AG09309 (cell line): ENCODE results near the gene MEGF6.

Experiments
- DNase-seq: peaks from one replicate; pipeline ENCODE4 v3.0.0-alpha.2; 2010; ENCODE audit warnings: low read depth
- H3K4me3 ChIP-seq: 2 replicates; pipeline ENCODE4 v1.5.1; 2011; ENCODE audit warnings: mild to moderate bottlenecking, low read depth, low read length, moderate library complexity; ENCODE audit not compliant: control insufficient read depth
- CTCF ChIP-seq: IDR thresholded peaks from 2 replicates; pipeline ENCODE4 v1.5.1; 2011; ENCODE audit warnings: mild to moderate bottlenecking, low read depth, low read length, inconsistent platforms; ENCODE audit not compliant: insufficient read depth, control insufficient read depth; ENCODE audit errors: missing control alignments

MEGF6 gene

GRCh38 chr1:3560251-3560871 is 50.9 kb downstream of the MEGF6 start:
- no peak overlapping the region for H3K4me3 ChIP-seq
- no peak for DNase-seq
- TF ChIP-seq CTCF, result no peak

DNA sequence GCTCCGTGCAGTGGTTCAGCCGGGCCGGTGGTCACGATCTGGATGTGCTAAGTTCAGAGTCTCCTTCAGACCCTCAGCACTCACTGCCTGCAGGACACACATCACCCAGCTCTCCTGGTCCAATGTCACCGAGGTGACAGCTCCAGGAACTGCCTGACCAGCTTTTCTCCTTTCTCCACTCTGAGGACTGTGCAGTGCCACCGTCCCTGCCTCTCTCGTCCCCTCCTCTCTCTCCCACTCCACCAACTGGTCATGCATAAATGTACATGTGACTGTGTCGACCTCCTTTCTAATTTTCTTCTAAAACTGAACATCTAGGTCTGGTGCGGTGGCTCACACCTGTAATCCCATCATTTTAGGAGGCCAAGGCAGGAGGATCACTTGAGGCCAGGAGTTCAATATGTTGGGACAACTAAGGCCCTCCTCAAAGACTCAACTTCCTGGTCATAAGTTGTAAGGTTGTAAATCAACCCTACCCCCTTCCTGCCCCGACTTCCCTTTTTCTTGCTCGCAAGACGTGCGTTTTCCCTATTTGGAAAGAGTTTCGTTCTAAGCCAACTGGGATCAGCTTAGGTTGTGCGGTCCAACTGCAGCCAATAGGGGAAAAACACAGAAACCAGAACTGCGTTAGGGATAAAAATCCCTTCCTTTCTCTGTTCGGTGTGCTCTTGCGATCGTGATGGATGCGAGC is 53.1 kb downstream of the MEGF6 start:
- no peak for DNase-seq
- TF ChIP-seq CTCF, result no peak
- no peak overlapping the region for H3K4me3 ChIP-seq

GRCh38 chr1:3557366-3557765 is 53.9 kb downstream of the MEGF6 start:
- DNase-seq, result no peak
- H3K4me3 ChIP-seq, result no peak overlapping the region
- no peak for TF ChIP-seq CTCF

- H3K4me3 ChIP-seq, result no peak overlapping the region
- DNase-seq, result no peak
- TF ChIP-seq CTCF, result no peak
Observed at GRCh38 chr1:3556336-3556735, 55.0 kb downstream of the MEGF6 start.

DNA sequence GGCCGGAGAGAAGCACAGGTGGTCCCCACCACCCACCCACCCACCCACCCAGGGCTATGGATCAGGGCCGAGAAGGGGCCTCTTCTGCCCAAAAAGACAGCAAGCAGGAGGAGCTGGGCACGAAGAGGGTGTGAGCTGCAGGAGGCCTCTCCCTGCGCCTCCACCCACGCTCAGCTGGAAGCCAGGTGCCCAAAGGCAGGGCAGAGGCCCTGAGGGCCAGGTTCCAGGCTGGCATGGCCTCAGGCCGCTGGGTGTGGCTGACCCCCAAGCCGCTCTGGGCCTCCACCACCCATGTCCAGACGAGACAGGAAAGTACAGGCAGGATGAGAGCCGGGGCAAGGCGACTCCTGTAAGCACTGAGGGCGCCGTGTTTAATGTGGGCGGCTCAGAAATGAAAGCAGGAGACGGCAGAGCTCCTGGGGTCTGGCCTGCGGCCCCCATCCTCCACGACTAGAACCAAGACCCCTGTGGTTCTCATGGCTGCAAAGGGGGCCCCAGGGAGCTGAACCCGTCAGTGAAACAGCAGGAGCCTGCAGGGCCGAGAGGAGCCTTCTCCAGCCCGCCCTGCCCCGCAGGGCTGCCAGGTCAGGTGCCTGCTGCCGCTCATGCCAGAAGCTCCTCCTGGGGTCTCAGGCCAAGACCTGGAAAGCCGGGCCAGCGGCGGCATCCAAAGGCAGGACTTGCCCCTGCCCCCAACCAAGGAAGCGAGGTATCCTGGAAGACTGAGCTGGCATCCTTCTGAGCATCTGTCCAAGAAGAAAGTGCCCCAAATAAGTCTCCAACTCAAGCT is 56.0 kb downstream of the MEGF6 start:
- no peak for DNase-seq
- TF ChIP-seq CTCF, result no peak
- H3K4me3 ChIP-seq, result no peak overlapping the region

DNA sequence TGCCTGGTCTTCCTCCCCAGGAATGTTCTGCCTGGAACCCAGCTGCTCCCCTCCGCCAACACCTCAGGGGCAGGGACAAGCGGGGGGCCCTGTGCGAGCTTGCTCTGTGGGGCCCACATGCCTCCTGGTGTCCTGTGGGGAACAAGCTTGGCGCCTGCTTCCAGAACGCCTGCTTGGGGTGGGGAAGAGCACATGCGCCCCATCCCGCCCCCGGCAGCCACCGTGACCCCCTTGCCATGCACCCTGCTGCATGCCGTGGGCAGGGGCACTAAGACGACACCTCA is 57.4 kb downstream of the MEGF6 start:
- DNase-seq, result no peak
- no peak overlapping the region for H3K4me3 ChIP-seq
- TF ChIP-seq CTCF, result no peak
